Common myeloid progenitor, CD34-positive (primary cell): Measurements from ENCODE around the gene AGFG1.
A peak's percentile ranks its signal among the peaks of the same experiment; 100 is the strongest.

Source experiments
- CTCF ChIA-PET: fragments of 350-600 bp; sonication (Branson Sonifier 250); formaldehyde crosslinking; loops from one replicate; lab custom pipeline; 2021; ENCODE audit warnings: antibody characterized with exemption; lab: Charles Lee
- POLR2A ChIA-PET: fragments of 350-600 bp; sonication (Branson Sonifier 250); formaldehyde crosslinking; loops from one replicate; lab custom pipeline; 2021; ENCODE audit warnings: antibody characterized with exemption; lab: Charles Lee
- DNase-seq, 3 donors: peaks; one replicate each; pipeline versions ENCODE4 v3.0.0 to v3.0.0-alpha.2; 2013
- H3K27ac ChIP-seq, 2 experiments: 1 replicate in 1 of 2; 2 replicates in 1 of 2; pipeline ENCODE4 v1.7.0; 2013; ENCODE audit warnings: inconsistent platforms in 2 of 2, low read length in 2 of 2, mild to moderate bottlenecking in 2 of 2, low read depth in 1 of 2, moderate library complexity in 1 of 2; ENCODE audit not compliant: severe bottlenecking in 2 of 2, insufficient read depth in 1 of 2, poor library complexity in 1 of 2
- H3K27me3 ChIP-seq, 5 experiments: replicated peaks in 2 of 5; 1 replicate in 3 of 5; 2 replicates in 2 of 5; pipeline versions ENCODE4 v1.6.1 to v1.7.0; 2013; ENCODE audit warnings: low read length in 4 of 5, mild to moderate bottlenecking in 2 of 5, moderate library complexity in 2 of 5, inconsistent platforms in 1 of 5; ENCODE audit not compliant: insufficient read depth in 5 of 5, control insufficient read depth in 4 of 5
- H3K36me3 ChIP-seq, 4 experiments: 1 replicate in 2 of 4; 2 replicates in 2 of 4; pipeline versions ENCODE4 v1.6.1 to v1.7.0; 2013; ENCODE audit warnings: low read length in 3 of 4, control low read depth in 1 of 4, mild to moderate bottlenecking in 1 of 4; ENCODE audit not compliant: control insufficient read depth in 4 of 4, insufficient read depth in 4 of 4
- H3K4me1 ChIP-seq, 4 experiments: 1 replicate in 3 of 4; 2 replicates in 1 of 4; pipeline versions ENCODE4 v1.6.1 to v1.7.1; 2013; ENCODE audit warnings: low read length in 3 of 4, mild to moderate bottlenecking in 3 of 4, control low read depth in 1 of 4, inconsistent platforms in 1 of 4, moderate library complexity in 1 of 4; ENCODE audit not compliant: control insufficient read depth in 4 of 4, insufficient read depth in 4 of 4; ENCODE audit errors: control extremely low read depth in 1 of 4
- H3K4me3 ChIP-seq, 7 experiments: 1 replicate in 4 of 7; 2 replicates in 3 of 7; pipeline versions ENCODE4 v1.5.1 to v1.7.0; 2013; ENCODE audit warnings: mild to moderate bottlenecking in 7 of 7, low read length in 6 of 7, moderate library complexity in 6 of 7, inconsistent platforms in 2 of 7, low read depth in 2 of 7, control low read depth in 1 of 7; ENCODE audit not compliant: insufficient read depth in 4 of 7, control insufficient read depth in 1 of 7; ENCODE audit errors: extremely low read depth in 1 of 7
- H3K9me3 ChIP-seq, 5 experiments: 1 replicate in 4 of 5; 2 replicates in 1 of 5; pipeline versions ENCODE4 v1.6.1 to v1.7.1; 2013; ENCODE audit warnings: low read length in 4 of 5, mild to moderate bottlenecking in 2 of 5, inconsistent platforms in 1 of 5, low read depth in 1 of 5, moderate library complexity in 1 of 5; ENCODE audit not compliant: control insufficient read depth in 4 of 5, insufficient read depth in 2 of 5; ENCODE audit errors: control extremely low read depth in 1 of 5
- WGBS: methylation state at CpG from one replicate; pipeline ENCODE4 v1.1.5; 2013; ENCODE audit not compliant: insufficient coverage; 5-methylcytosine and 5-hydroxymethylcytosine counted together

The AGFG1 gene

DNA sequence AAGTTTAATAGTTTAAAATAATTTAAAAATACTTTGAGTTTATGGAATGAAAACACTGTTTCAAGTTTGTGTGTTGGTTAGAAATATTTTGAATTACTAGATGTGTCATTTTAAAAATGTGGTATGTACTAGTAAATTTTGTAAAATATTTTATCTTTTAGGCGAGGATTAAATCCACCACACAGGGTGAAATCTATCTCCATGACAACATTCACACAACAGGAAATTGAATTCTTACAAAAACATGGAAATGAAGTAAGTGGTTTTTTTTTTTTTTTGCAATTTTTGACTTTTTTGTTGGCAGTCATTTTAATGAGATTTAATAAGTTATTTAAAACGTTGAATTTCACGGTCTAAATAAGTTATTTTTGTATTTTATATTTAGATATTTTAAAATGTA lies 19.4 kb downstream of the AGFG1 start:
- no peaks in the 10 kb centered on the region for H3K27me3 ChIP-seq
- CTCF ChIA-PET = interaction anchor here (0.5 kb wide), 1 partner anchor 684 kb away, joined by 3 read pairs; no protein-coding TSS in a partner anchor
- no peaks in the 10 kb centered on the region for H3K9me3 ChIP-seq
- H3K27ac ChIP-seq = no peak overlapping the region
- peak in 1 of 3 donors; percentile 34 for DNase-seq
- H3K36me3 ChIP-seq = peaks cover 3 to 8% (median 4%) of the 10 kb centered on the region in 4 experiments
- POLR2A ChIA-PET = no interaction called here
- no peaks in the 10 kb centered on the region for H3K4me1 ChIP-seq
- H3K4me3 ChIP-seq = no peak overlapping the region
- no CpG with 5 or more reads among the region's 3 CpGs for WGBS

DNA sequence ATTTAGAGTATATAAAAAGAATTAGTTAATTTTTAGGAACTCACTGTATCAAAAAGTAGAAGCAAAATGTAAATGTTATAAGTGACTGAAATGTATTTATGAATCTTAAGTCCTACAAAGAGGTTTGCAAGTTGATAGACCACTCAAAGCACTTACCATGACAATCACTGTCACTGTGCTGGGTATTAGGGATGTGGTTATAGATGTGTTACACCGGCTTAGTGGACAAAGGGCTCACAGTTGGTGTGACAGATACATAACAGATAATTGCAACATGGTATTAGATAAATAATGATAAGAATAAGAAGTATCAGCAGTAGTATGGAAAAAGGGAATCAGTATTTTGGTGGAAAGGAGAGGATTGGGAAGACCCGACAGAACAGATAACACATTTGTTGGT lies 21.6 kb downstream of the AGFG1 start:
- peaks cover 3 to 8% (median 4%) of the 10 kb centered on the region in 4 experiments for H3K36me3 ChIP-seq
- WGBS = 80% methylated on average over 1 of the region's 2 CpGs
- H3K27me3 ChIP-seq = no peaks in the 10 kb centered on the region
- no peak for DNase-seq
- H3K27ac ChIP-seq = no peak overlapping the region
- H3K4me3 ChIP-seq = no peak overlapping the region
- ChIA-PET CTCF (interaction anchor here (1.7 kb wide), 1 partner anchor 9 kb away, joined by 4 read pairs; no protein-coding TSS in a partner anchor), POLR2A (no interaction called here)
- H3K4me1 ChIP-seq = no peaks in the 10 kb centered on the region
- no peaks in the 10 kb centered on the region for H3K9me3 ChIP-seq

DNA sequence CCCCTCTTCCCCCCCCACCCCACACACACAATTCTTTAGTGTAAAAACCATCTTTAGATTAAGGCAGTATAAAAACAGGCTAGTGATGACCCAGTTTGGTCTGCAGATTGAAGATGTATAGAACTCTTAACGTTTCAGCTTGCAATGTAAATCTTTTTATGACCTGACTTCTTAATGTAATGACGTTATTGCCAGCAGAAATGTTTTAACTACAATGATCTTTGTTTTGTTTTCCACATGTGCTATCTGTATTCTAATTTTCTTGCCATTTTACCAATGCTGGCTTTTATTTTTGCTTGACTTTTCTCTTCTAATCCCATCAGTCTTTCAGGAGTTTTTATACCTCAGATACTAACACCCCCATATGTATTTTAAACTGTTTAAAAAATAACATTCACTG lies 25.2 kb downstream of the AGFG1 start:
- H3K9me3 ChIP-seq = no peaks in the 10 kb centered on the region
- no peak overlapping the region for H3K27ac ChIP-seq
- H3K36me3 ChIP-seq = peaks cover 4 to 9% (median 6%) of the 10 kb centered on the region in 4 experiments
- no peak overlapping the region for H3K4me3 ChIP-seq
- no peak for DNase-seq
- ChIA-PET CTCF (no interaction called here), POLR2A (no interaction called here)
- 100% methylated on average over 2 of the region's 2 CpGs for WGBS
- no peaks in the 10 kb centered on the region for H3K27me3 ChIP-seq
- H3K4me1 ChIP-seq = no peaks in the 10 kb centered on the region

DNA sequence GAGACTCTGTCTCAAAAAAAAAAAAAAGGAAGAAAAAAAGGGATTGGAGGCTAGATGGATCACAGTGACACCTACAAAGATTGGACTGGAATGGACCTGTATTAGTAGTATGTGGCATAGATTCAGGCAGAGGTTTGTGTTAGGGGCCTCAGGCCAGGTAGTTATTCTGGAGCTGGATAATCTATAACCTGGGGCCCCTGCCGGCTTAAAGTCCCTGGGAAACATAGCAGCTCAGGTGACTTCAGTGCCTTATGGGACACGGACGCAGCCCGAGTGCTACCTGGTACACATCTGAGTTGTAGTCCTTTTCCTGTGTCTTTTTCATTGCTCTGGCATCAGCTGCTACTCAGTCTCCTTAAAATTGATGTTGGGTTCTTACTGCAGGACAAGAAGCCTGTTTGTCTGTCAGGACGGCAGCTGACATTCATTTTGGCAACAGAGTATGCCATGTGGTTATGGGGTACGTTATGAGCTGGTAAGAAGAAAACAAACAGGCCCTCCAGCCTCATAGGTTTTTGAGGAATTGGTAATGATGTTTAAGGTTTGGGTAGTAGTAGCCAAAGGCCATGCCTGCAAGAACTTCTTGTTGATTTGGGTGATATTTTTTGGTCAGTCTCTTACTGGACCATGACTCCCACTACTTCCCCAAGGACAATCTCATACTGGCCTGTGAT lies 27.8 kb downstream of the AGFG1 start:
- ChIA-PET POLR2A (no interaction called here), CTCF (interaction anchor here (0.5 kb wide), 1 partner anchor 1805 kb away, joined by 3 read pairs; no protein-coding TSS in a partner anchor)
- H3K27me3 ChIP-seq = no peaks in the 10 kb centered on the region
- no peaks in the 10 kb centered on the region for H3K9me3 ChIP-seq
- WGBS = 100% methylated on average over 6 of the region's 6 CpGs
- peaks cover 0 to 5% (median 3%) of the 10 kb centered on the region in 4 experiments for H3K36me3 ChIP-seq
- H3K27ac ChIP-seq = no peak overlapping the region
- peaks cover 0 to 6% (median under 1%) of the 10 kb centered on the region in 4 experiments for H3K4me1 ChIP-seq
- DNase-seq = no peak
- H3K4me3 ChIP-seq = no peak overlapping the region

DNA sequence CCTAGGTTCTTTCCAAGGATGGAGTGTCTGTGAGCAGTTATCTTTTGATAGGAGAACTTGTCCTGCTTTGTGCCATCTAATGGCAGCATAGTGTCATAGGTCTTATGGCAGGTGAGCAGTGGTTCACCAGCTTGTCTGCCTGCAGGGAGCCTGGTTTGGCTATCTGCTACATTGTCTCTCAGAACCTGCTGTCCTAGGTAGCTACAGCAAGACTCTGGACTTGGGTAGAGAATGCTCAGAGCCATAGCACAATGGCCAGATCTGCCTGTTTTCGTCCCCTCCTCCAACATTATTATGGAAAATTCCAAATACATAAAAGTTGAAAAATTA lies 28.3 kb downstream of the AGFG1 start:
- peaks cover 0 to 4% (median 1%) of the 10 kb centered on the region in 4 experiments for H3K36me3 ChIP-seq

DNA sequence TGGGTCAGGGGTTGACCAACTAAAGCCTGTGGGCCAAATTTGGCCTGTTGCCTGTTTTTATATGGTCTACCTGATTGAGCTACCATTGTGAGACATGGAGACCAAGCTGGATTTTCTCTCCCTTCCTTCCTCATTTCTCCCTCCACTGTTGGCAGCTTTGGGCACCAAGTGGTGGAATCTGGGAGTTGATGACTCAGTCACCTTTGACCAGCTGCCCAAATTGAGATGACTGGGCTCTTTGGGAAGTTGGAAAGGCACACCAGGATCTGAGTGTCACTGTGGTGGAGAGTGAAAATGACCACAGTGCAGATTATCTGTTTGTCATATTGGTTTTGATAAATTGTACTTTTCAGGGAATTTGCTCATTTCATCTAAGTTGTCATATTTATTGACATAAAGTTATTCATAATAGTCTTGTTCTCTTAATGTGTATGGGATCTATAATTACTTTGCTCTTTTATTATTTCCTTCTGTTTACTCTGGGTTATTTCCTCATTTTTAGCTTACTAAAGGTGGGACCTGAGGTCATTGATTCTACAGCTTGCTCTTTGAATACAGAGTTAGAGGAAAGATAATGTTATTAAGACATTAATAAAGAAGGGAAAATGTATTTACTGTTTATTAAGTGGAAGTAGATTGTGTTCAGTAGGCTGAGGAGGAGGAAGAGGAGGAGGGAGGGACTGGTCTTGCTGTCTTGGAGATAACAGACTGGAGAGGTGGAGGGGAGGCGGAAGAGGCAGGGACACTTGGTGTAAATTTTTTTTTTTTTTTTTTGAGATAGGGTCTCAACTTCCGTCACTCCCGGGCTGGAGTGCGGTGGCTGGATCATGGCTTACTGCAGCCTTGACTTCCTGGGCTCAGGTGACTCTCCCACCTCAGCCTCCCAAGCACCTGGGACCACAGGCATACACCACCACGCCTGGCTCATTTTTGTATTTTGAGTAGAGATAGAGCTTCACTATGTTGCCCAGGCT lies 31.8 kb downstream of the AGFG1 start:
- DNase-seq = peak in 2 of 3 donors; percentile 9 to 23
- Histone ChIP-seq H3K4me1 (peaks cover 0 to 12% (median under 1%) of the 10 kb centered on the region in 4 experiments), H3K36me3 (peaks cover 0 to 4% (median 1%) of the 10 kb centered on the region in 4 experiments), H3K4me3 (no peak overlapping the region), H3K27me3 (no peaks in the 10 kb centered on the region), H3K27ac (no peak overlapping the region), H3K9me3 (no peaks in the 10 kb centered on the region)
- ChIA-PET CTCF (interaction anchor here (1.0 to 1.6 kb wide), 2 partner anchors 10 to 13 kb away, joined by 3 to 4 read pairs; no protein-coding TSS in a partner anchor), POLR2A (no interaction called here)
- no CpG with 5 or more reads among the region's 5 CpGs for WGBS

More for the DNA sequence above, 28.3 kb downstream of the AGFG1 start:
- H3K4me1 ChIP-seq = peaks cover 0 to 6% (median under 1%) of the 10 kb centered on the region in 4 experiments
- ChIA-PET CTCF (interaction anchor here (0.5 kb wide), 1 partner anchor 1804 kb away, joined by 3 read pairs; no protein-coding TSS in a partner anchor), POLR2A (no interaction called here)
- no peak overlapping the region for H3K27ac ChIP-seq
- H3K4me3 ChIP-seq = no peak overlapping the region
- no CpG with 5 or more reads among the region's 1 CpG for WGBS
- H3K27me3 ChIP-seq = no peaks in the 10 kb centered on the region
- no peak for DNase-seq
- no peaks in the 10 kb centered on the region for H3K9me3 ChIP-seq
